Peyer's patch (tissue), 4 donors: ENCODE results near the gene TRPM8. TPM values are rescaled to one million over a fixed set of nuclear protein-coding genes. Genes with fewer than 3 reads are reported as not detected.

ENCODE experiments used
- DNase-seq, 3 donors: peaks; one replicate each; pipeline ENCODE4 v3.0.0-alpha.2; 2017 to 2019
- H3K27ac ChIP-seq, 4 donors: fragments of 200-600 bp; sonication (generic); one replicate each; pipeline ENCODE4 v1.5.1; 2016 to 2019
- H3K27me3 ChIP-seq, 2 donors: fragments of 200-600 bp; sonication (generic); one replicate each; pipeline ENCODE4 v1.5.1; 2019
- H3K36me3 ChIP-seq, 3 donors: fragments of 200-600 bp; sonication (generic); one replicate each; pipeline ENCODE4 v1.5.1; 2016 to 2019
- H3K4me1 ChIP-seq, 4 donors: fragments of 200-600 bp; sonication (generic); one replicate each; pipeline ENCODE4 v1.5.1; 2016 to 2019
- H3K4me3 ChIP-seq, 4 donors: fragments of 200-600 bp; sonication (generic); 1 replicate in 3 of 4; 2 replicates in 1 of 4; pipeline ENCODE4 v1.5.1; 2016 to 2019; ENCODE audit warnings: mild to moderate bottlenecking in 1 of 4
- H3K9me3 ChIP-seq, 4 donors: fragments of 200-600 bp; sonication (generic); one replicate each; pipeline ENCODE4 v1.5.1; 2016 to 2019; ENCODE audit warnings: mild to moderate bottlenecking in 1 of 4
- CTCF ChIP-seq, 6 experiments: fragments of 450-650 bp in 4 of 6; fragments of 200-600 bp in 2 of 6; sonication (generic) in 1 of 6; IDR thresholded peaks; one replicate each; pipeline ENCODE4 v1.5.1; 2017 to 2019; ENCODE audit warnings: antibody characterized with exemption in 6 of 6, mild to moderate bottlenecking in 3 of 6, moderate library complexity in 1 of 6
- POLR2A ChIP-seq, 2 donors: fragments of 450-650 bp; IDR thresholded peaks; one replicate each; pipeline ENCODE4 v1.5.1; 2017; ENCODE audit warnings: antibody characterized with exemption in 2 of 2, mild to moderate bottlenecking in 2 of 2, moderate library complexity in 2 of 2
- total RNA-seq, 4 donors: library from RNA; depleted of rRNA; stranded (reverse); fragments of >200 nt; gene quantifications; one replicate each; pipeline ENCODE4 v1.1.0, GENCODE V29; 2016

The TRPM8 gene
- total RNA-seq, 4 donors from 2014 or later = not detected

GRCh38 chr2:233901367-233901766 is 15.8 kb upstream of the TRPM8 start:
- TF ChIP-seq POLR2A (IDR thresholded peaks at IDR 0.05) (no peak), CTCF (IDR thresholded peaks at IDR 0.05) (no peak)
- Histone ChIP-seq H3K27ac (no peak overlapping the region), H3K9me3 (no peaks in the 10 kb centered on the region), H3K36me3 (no peaks in the 10 kb centered on the region), H3K27me3 (no peaks in the 10 kb centered on the region), H3K4me3 (no peak overlapping the region), H3K4me1 (no peaks in the 10 kb centered on the region)
- no peak for DNase-seq

DNA sequence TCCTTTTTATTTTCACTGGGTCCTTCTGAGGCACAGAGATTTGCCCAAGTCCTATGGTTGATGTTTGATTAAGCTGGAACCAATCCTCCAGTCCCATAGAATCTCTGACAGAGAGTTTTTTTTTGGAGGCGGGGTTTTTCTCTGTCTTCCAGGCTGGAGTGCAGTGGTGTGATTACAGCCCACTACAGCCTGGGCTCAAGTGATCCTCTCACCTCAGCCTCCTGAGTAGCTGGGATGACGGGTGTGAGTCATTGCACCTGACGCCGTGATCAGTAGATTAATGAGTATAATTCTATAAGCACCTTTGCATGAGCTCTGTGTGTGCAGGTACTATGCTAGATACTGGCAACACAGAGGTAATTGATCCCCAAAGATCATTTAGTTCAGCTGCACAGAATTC is 15.3 kb upstream of the TRPM8 start:
- H3K4me3 ChIP-seq = no peak overlapping the region
- H3K27me3 ChIP-seq = no peaks in the 10 kb centered on the region
- no peak for DNase-seq
- no peaks in the 10 kb centered on the region for H3K9me3 ChIP-seq
- TF ChIP-seq POLR2A (IDR thresholded peaks at IDR 0.05) = no peak
- TF ChIP-seq CTCF (IDR thresholded peaks at IDR 0.05) = no peak
- H3K4me1 ChIP-seq = no peaks in the 10 kb centered on the region
- no peaks in the 10 kb centered on the region for H3K36me3 ChIP-seq
- H3K27ac ChIP-seq = no peak overlapping the region

DNA sequence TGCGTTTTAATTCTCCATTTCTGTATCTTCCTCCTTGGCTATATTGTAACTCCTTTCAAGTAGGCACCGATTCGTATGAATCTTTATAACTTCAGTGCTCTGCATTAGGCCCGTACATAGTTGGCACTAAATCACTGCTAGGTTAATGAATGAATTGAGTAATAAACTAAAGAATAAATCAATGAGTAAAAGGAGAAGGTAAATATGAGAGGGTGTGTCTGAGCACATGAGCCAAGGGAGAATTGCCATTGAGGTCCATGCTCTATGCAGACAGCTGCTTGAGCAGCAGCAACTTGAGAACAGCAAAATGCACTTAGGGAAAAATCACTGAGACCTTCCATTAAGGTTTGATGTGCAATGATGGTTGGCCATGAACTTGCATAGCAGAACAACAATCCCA is 11.2 kb upstream of the TRPM8 start:
- Histone ChIP-seq H3K9me3 (no peaks in the 10 kb centered on the region), H3K36me3 (no peaks in the 10 kb centered on the region), H3K27ac (no peak overlapping the region), H3K27me3 (no peaks in the 10 kb centered on the region), H3K4me3 (no peak overlapping the region), H3K4me1 (no peaks in the 10 kb centered on the region)
- no peak for DNase-seq
- no peak for TF ChIP-seq POLR2A (IDR thresholded peaks at IDR 0.05)
- TF ChIP-seq CTCF (IDR thresholded peaks at IDR 0.05) = no peak

- DNase-seq = no peak
- H3K27me3 ChIP-seq = no peaks in the 10 kb centered on the region
- no peak overlapping the region for H3K4me3 ChIP-seq
- no peak for TF ChIP-seq POLR2A (IDR thresholded peaks at IDR 0.05)
- TF ChIP-seq CTCF (IDR thresholded peaks at IDR 0.05) = no peak
- H3K9me3 ChIP-seq = no peaks in the 10 kb centered on the region
- no peak overlapping the region for H3K27ac ChIP-seq
- no peaks in the 10 kb centered on the region for H3K4me1 ChIP-seq
- no peaks in the 10 kb centered on the region for H3K36me3 ChIP-seq
These were observed 9.5 kb upstream of the TRPM8 start for GRCh38 chr2:233907627-233908026.

GRCh38 chr2:233912691-233913423 is 4.3 kb upstream of the TRPM8 start:
- no peaks in the 10 kb centered on the region for H3K9me3 ChIP-seq
- no peaks in the 10 kb centered on the region for H3K36me3 ChIP-seq
- H3K4me1 ChIP-seq = no peaks in the 10 kb centered on the region
- TF ChIP-seq POLR2A (IDR thresholded peaks at IDR 0.05) = no peak
- no peak for TF ChIP-seq CTCF (IDR thresholded peaks at IDR 0.05)
- peak in 2 of 3 donors; percentile 50 to 57 for DNase-seq
- no peak overlapping the region for H3K4me3 ChIP-seq
- no peak overlapping the region for H3K27ac ChIP-seq
- H3K27me3 ChIP-seq = no peaks in the 10 kb centered on the region
